Measurements from ENCODE around the gene OSBPL10. TPM values are rescaled to one million over a fixed set of nuclear protein-coding genes. Genes with fewer than 3 reads are reported as not detected.

OSBPL10 gene
- total RNA-seq, 2 donors from 2014 or later = 23.8 to 33.6 TPM

DNA sequence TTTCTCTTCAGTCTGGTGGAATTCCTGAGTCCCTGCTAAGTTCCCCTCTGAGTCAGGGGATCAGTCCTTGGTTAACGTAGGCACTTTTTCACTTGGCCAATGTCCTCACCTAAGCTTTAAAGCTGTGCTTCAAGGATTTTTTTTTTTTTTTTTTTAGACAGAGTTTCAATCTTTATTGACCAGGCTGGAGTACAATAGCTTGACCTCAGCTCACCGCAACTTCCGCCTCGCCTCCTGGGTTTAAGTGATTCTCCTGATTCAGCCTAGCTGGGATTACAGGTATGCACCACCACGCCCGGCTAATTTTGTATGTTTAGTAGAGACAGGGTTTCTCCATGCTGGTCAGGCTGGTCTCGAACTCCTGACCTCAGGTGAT lies 228.0 kb downstream of the OSBPL10 start:
- H3K4me3 Mint-ChIP-seq = no peak overlapping the region
- peaks cover 48% of the 10 kb centered on the region for H3K4me1 Mint-ChIP-seq
- no peaks in the 10 kb centered on the region for H3K36me3 Mint-ChIP-seq (ENCODE audit: low read depth)
- peaks cover 11% of the 10 kb centered on the region for H3K4me1 ChIP-seq (ENCODE audit: control insufficient read depth, insufficient read depth, low read length)
- 89 to 96% methylated on average over 7 of the region's 7 CpGs for WGBS, 2 experiments (ENCODE audit: insufficient coverage in 1 of 2, insufficient read length in 1 of 2)
- H3K27me3 ChIP-seq (ENCODE audit: control insufficient read depth, insufficient read depth, low read length, poor library complexity, severe bottlenecking) = no peaks in the 10 kb centered on the region
- H3K9me3 ChIP-seq (ENCODE audit: control insufficient read depth, low read length) = peaks cover 5% of the 10 kb centered on the region
- no peaks in the 10 kb centered on the region for H3K27me3 Mint-ChIP-seq (ENCODE audit: insufficient read depth)
- DNase-seq = no peak
- no peak overlapping the region for H3K4me3 ChIP-seq (ENCODE audit: low read length)
- no peak overlapping the region for H3K9ac ChIP-seq (ENCODE audit: extremely low read depth, low read length, poor library complexity, severe bottlenecking)
- no peak overlapping the region for H3K27ac Mint-ChIP-seq
- H3K27ac ChIP-seq (ENCODE audit: low read depth, low read length) = no peak overlapping the region
- H3K36me3 ChIP-seq (ENCODE audit: control insufficient read depth, insufficient read depth, low read length) = no peaks in the 10 kb centered on the region
- no peaks in the 10 kb centered on the region for H3K9me3 Mint-ChIP-seq
- TF ChIP-seq, protein P1, sequence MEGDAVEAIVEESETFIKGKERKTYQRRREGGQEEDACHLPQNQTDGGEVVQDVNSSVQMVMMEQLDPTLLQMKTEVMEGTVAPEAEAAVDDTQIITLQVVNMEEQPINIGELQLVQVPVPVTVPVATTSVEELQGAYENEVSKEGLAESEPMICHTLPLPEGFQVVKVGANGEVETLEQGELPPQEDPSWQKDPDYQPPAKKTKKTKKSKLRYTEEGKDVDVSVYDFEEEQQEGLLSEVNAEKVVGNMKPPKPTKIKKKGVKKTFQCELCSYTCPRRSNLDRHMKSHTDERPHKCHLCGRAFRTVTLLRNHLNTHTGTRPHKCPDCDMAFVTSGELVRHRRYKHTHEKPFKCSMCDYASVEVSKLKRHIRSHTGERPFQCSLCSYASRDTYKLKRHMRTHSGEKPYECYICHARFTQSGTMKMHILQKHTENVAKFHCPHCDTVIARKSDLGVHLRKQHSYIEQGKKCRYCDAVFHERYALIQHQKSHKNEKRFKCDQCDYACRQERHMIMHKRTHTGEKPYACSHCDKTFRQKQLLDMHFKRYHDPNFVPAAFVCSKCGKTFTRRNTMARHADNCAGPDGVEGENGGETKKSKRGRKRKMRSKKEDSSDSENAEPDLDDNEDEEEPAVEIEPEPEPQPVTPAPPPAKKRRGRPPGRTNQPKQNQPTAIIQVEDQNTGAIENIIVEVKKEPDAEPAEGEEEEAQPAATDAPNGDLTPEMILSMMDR (conservative IDR thresholded peaks at IDR 0.05) = no peak

DNA sequence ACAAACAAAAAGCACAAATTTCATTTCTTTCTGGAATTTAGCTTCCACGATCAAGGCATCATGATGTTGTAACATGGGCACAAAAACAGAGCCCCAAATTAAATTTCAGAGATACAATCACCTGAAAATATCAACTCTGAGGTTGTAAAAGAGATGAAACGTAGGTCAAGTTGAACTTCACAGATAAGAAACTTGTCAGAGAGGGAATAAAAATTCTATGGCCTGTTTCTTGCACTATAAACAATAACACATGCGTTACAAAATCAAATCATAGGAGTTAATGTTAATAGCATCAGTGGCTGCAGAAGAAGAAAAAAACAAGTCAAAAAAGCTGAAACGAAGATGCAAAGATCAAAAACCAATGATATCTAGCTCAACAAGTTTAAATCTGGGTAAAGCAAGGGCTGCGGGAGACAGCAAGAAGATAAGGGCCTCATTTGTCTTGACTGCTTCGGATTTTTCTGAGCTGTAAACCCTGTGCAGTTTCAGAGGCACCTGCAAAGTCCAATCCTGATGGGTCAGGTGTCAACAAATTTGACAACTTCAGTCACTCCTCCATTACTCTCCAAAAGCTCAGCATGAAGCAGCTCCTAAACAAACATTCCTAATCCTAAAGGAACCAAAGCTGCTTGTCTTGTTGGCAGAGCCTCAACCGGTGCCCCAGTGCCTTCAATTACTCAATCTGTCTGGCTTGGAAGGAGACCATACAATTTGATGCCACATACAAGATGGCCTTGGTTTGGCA lies 228.6 kb downstream of the OSBPL10 start:
- H3K27ac ChIP-seq (ENCODE audit: low read depth, low read length) = no peak overlapping the region
- H3K4me1 ChIP-seq (ENCODE audit: control insufficient read depth, insufficient read depth, low read length) = peaks cover 11% of the 10 kb centered on the region
- TF ChIP-seq, protein P1 (conservative IDR thresholded peaks at IDR 0.05) = no peak
- Mint-ChIP-seq H3K36me3 (ENCODE audit: low read depth) (no peaks in the 10 kb centered on the region), H3K4me3 (no peak overlapping the region), H3K27me3 (ENCODE audit: insufficient read depth) (no peaks in the 10 kb centered on the region), H3K9me3 (no peaks in the 10 kb centered on the region), H3K27ac (no peak overlapping the region), H3K4me1 (peaks cover 48% of the 10 kb centered on the region)
- no peak overlapping the region for H3K4me3 ChIP-seq (ENCODE audit: low read length)
- no peaks in the 10 kb centered on the region for H3K9me3 ChIP-seq (ENCODE audit: control insufficient read depth, low read length)
- H3K27me3 ChIP-seq (ENCODE audit: control insufficient read depth, insufficient read depth, low read length, poor library complexity, severe bottlenecking) = no peaks in the 10 kb centered on the region
- WGBS, 2 experiments (ENCODE audit: insufficient coverage in 1 of 2, insufficient read length in 1 of 2) = 85 to 86% methylated on average over 6 to 7 of the region's 7 CpGs
- no peak overlapping the region for H3K9ac ChIP-seq (ENCODE audit: extremely low read depth, low read length, poor library complexity, severe bottlenecking)
- no peaks in the 10 kb centered on the region for H3K36me3 ChIP-seq (ENCODE audit: control insufficient read depth, insufficient read depth, low read length)
- DNase-seq = no peak

DNA sequence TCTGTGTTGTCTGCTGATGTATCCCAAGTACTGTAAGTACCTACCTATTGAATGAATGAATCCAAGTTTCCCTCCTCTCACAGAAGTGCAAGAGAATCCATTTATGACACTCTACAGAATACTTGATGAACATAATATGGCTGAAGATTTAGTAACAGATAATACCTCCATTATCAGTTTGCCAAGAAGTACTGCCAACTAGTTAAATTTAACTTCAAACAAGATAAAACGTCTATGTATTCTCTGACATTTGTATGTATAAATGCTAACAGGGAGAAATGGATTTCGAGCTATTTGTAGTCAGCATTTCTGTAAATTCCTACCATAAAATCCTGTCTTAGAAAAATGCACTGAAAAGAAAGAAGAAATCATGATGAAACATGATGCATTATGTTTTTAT lies 230.7 kb downstream of the OSBPL10 start:
- H3K4me1 ChIP-seq (ENCODE audit: control insufficient read depth, insufficient read depth, low read length) = peaks cover 11% of the 10 kb centered on the region
- TF ChIP-seq, protein P1 (conservative IDR thresholded peaks at IDR 0.05) = no peak
- H3K27me3 ChIP-seq (ENCODE audit: control insufficient read depth, insufficient read depth, low read length, poor library complexity, severe bottlenecking) = no peaks in the 10 kb centered on the region
- Mint-ChIP-seq H3K4me3 (no peak overlapping the region), H3K36me3 (ENCODE audit: low read depth) (peaks cover 2% of the 10 kb centered on the region), H3K27me3 (ENCODE audit: insufficient read depth) (no peaks in the 10 kb centered on the region), H3K4me1 (peaks cover 47% of the 10 kb centered on the region), H3K9me3 (no peaks in the 10 kb centered on the region), H3K27ac (no peak overlapping the region)
- H3K9ac ChIP-seq (ENCODE audit: extremely low read depth, low read length, poor library complexity, severe bottlenecking) = no peak overlapping the region
- no peak for DNase-seq
- H3K27ac ChIP-seq (ENCODE audit: low read depth, low read length) = no peak overlapping the region
- no peaks in the 10 kb centered on the region for H3K36me3 ChIP-seq (ENCODE audit: control insufficient read depth, insufficient read depth, low read length)
- H3K9me3 ChIP-seq (ENCODE audit: control insufficient read depth, low read length) = no peaks in the 10 kb centered on the region
- H3K4me3 ChIP-seq (ENCODE audit: low read length) = no peak overlapping the region
- WGBS, 2 experiments (ENCODE audit: insufficient coverage in 1 of 2, insufficient read length in 1 of 2) = 86% methylated on average over 2 of the region's 2 CpGs; no CpG with 5 or more reads in 1 of the 2 experiments
